ENCODE data around the gene KCNF1. TPM values are rescaled to one million over a fixed set of nuclear protein-coding genes. Genes with fewer than 3 reads are reported as not detected.

KCNF1 gene
- total RNA-seq, 3 donors from 2014 or later, result 0.29 to 0.66 TPM; not detected in 1

DNA sequence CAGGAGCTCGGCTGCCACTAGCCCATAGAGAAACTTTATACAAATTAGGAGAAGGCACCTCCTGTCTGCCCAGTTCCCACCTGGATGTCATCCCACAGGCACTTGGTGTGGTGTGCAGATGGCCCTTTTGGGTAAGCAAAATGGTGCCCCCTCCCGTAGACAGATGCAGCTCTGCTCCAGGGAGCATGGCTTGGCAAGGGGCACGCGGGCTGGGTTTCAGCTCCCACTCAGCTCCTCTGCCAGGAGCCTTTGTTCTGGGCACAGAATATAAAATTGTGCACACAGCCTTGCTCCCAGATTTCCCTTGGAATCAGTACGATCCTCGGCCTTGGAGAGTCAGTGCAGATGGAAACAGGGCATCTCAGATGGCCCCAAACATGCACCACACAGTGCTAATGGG is 20.3 kb upstream of the KCNF1 start:
- Histone ChIP-seq H3K4me1 (no peaks in the 10 kb centered on the region), H3K4me3 (no peak overlapping the region), H3K27ac (no peak overlapping the region), H3K27me3 (peaks cover 0 to 17% of the 10 kb centered on the region in 2 donors), H3K36me3 (no peaks in the 10 kb centered on the region), H3K9me3 (no peaks in the 10 kb centered on the region)
- DNase-seq (ENCODE audit: low spot score in 2 of 2), result no peak
- intact Hi-C loops (cut with DNase I; ENCODE audit: low total_unique reads), result no loop called here
- TF ChIP-seq POLR2AphosphoS5 (IDR thresholded peaks at IDR 0.05) (no peak), POLR2A (IDR thresholded peaks at IDR 0.05) (no peak)
- TF ChIP-seq, protein P1, sequence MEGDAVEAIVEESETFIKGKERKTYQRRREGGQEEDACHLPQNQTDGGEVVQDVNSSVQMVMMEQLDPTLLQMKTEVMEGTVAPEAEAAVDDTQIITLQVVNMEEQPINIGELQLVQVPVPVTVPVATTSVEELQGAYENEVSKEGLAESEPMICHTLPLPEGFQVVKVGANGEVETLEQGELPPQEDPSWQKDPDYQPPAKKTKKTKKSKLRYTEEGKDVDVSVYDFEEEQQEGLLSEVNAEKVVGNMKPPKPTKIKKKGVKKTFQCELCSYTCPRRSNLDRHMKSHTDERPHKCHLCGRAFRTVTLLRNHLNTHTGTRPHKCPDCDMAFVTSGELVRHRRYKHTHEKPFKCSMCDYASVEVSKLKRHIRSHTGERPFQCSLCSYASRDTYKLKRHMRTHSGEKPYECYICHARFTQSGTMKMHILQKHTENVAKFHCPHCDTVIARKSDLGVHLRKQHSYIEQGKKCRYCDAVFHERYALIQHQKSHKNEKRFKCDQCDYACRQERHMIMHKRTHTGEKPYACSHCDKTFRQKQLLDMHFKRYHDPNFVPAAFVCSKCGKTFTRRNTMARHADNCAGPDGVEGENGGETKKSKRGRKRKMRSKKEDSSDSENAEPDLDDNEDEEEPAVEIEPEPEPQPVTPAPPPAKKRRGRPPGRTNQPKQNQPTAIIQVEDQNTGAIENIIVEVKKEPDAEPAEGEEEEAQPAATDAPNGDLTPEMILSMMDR (IDR thresholded peaks at IDR 0.05), result no peak

DNA sequence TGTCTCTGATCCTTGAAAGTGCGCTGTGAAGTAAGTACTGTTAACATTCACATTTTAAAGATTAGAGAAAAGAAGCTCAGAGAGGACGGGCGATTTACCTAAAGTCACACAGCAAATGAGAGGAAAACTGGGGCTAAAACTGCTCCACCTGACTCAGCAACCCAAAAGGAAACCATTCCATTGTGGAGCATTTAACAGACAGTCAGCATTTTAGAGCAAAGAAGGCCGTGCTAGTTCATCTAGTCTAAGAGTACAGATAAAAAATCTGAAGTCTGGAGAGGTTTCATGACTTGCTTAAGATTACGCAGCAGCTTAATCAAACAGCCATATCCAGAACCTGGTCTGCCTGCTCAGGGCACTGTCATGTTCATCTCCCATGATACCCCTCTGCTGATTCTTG is 19.9 kb upstream of the KCNF1 start:
- no peak overlapping the region for H3K4me3 ChIP-seq
- H3K4me1 ChIP-seq, result no peaks in the 10 kb centered on the region
- H3K27ac ChIP-seq, result no peak overlapping the region
- intact Hi-C loops (cut with DNase I; ENCODE audit: low total_unique reads), result no loop called here
- no peak for DNase-seq (ENCODE audit: low spot score in 2 of 2)
- no peaks in the 10 kb centered on the region for H3K9me3 ChIP-seq
- peaks cover 0 to 17% of the 10 kb centered on the region in 2 donors for H3K27me3 ChIP-seq
- no peaks in the 10 kb centered on the region for H3K36me3 ChIP-seq
- TF ChIP-seq, protein P1 (IDR thresholded peaks at IDR 0.05), result no peak
- TF ChIP-seq POLR2AphosphoS5 (IDR thresholded peaks at IDR 0.05), result no peak
- no peak for TF ChIP-seq POLR2A (IDR thresholded peaks at IDR 0.05)

DNA sequence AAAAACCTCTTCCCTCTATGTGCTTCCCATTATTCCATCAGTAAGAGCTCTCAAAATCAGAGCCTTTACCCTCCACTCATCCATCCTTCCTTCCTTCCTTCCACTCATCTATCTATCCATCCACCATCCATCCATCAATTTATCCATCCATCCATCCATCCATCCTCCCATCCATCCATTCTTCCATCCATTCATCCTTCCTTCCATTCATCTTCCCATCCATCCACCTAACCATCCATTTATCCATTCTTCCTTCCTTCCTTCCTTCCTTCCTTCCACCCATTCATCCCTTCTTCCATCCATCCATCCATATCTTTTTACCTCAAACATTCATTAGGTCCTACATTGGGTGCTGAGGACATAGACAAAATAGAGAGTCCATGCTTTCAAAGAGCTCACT is 19.4 kb upstream of the KCNF1 start:
- TF ChIP-seq, protein P1 (IDR thresholded peaks at IDR 0.05), result no peak
- TF ChIP-seq POLR2AphosphoS5 (IDR thresholded peaks at IDR 0.05) (no peak), POLR2A (IDR thresholded peaks at IDR 0.05) (no peak)
- intact Hi-C loops (cut with DNase I; ENCODE audit: low total_unique reads), result no loop called here
- no peak for DNase-seq (ENCODE audit: low spot score in 2 of 2)
- Histone ChIP-seq H3K4me3 (no peak overlapping the region), H3K27ac (no peak overlapping the region), H3K27me3 (peaks cover 0 to 17% of the 10 kb centered on the region in 2 donors), H3K4me1 (no peaks in the 10 kb centered on the region), H3K9me3 (no peaks in the 10 kb centered on the region), H3K36me3 (no peaks in the 10 kb centered on the region)

DNA sequence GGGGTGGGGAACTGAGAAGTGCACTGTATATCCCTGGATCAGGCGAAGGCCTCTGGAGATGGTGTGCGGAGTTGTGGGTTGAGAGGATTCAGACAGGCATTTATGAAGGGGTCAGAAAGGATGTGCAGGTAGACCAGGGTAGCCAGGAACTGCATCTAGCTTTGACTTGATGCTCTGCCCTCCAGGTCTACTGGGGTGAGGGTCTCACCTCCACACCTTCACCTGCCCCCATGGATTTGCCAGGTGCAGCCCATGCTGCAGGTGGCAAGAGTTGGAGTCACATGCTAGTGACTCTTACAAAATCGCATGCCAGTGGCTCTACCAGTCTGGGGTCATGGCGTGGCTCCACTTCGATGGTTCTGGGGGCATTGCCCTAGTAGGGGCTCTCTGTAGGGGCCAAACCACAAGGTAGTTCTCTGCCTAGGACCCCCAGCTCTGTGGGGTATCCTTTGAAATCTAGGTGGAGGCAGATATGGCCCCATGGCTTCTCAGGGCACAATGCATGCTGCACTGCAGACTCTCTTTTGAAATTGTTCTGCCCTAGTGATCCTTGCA is 18.9 kb upstream of the KCNF1 start:
- no peak for DNase-seq (ENCODE audit: low spot score in 2 of 2)
- Histone ChIP-seq H3K9me3 (no peaks in the 10 kb centered on the region), H3K4me1 (no peaks in the 10 kb centered on the region), H3K36me3 (no peaks in the 10 kb centered on the region), H3K27me3 (peaks cover 0 to 17% of the 10 kb centered on the region in 2 donors), H3K4me3 (no peak overlapping the region), H3K27ac (no peak overlapping the region)
- TF ChIP-seq POLR2AphosphoS5 (IDR thresholded peaks at IDR 0.05) (no peak), POLR2A (IDR thresholded peaks at IDR 0.05) (no peak)
- TF ChIP-seq, protein P1 (IDR thresholded peaks at IDR 0.05), result no peak
- intact Hi-C loops (cut with DNase I; ENCODE audit: low total_unique reads), result no loop called here

DNA sequence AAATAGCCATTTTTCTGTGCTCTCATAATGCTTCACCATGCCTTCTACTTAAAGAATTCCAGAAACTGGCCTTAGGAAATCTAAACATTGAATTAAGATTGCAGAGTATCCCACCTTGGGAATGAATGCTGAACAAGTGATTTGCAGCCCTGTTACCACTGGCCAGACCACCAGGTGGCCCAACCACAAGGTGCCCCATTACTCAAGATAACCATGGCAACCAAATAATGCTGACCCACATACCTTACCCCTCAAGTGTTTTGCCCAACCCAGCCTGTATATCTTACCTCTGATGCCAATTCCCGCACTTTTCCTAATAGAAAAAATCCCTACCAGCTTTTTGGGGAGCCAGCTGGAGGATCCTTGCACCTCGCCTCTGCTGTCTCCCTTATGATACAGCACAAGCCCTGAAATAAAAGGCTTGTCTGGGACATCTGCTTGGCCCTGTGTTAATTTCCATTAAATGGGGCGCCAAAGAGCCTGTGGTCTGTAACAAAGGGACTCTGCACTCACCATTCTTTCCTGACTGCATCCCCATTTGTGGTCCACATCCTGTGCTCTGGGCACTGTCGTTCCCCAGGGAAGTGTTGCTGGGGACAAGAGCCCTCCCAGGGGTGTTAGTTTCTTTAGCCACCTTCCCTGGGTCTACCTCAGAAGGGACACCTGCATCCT is 17.3 kb upstream of the KCNF1 start:
- H3K9me3 ChIP-seq, result no peaks in the 10 kb centered on the region
- intact Hi-C loops (cut with DNase I; ENCODE audit: low total_unique reads), result no loop called here
- H3K4me3 ChIP-seq, result no peak overlapping the region
- H3K27ac ChIP-seq, result no peak overlapping the region
- no peaks in the 10 kb centered on the region for H3K36me3 ChIP-seq
- TF ChIP-seq POLR2A (IDR thresholded peaks at IDR 0.05) (no peak), POLR2AphosphoS5 (IDR thresholded peaks at IDR 0.05) (no peak)
- TF ChIP-seq, protein P1 (IDR thresholded peaks at IDR 0.05), result no peak
- no peaks in the 10 kb centered on the region for H3K4me1 ChIP-seq
- peaks cover 0 to 17% of the 10 kb centered on the region in 2 donors for H3K27me3 ChIP-seq
- DNase-seq (ENCODE audit: low spot score in 2 of 2), result no peak
